Keratinocyte (primary cell): ENCODE results near the gene DST. TPM values are rescaled to one million over a fixed set of nuclear protein-coding genes. Genes with fewer than 3 reads are reported as not detected.

Experiments used
- DNase-seq: peaks from one replicate; pipeline ENCODE4 v3.0.0-alpha.2; 2011; ENCODE audit warnings: low read depth, missing footprints, low spot score
- FAIRE-seq: peaks from 2 replicates; lab custom pipeline; 2011; peaks lifted over from hg19 to GRCh38; lab: Jason Lieb, UNC
- H2AFZ ChIP-seq: 2 replicates; pipeline ENCODE4 v1.6.0; 2012; ENCODE audit warnings: low read length, control low read depth, inconsistent platforms; ENCODE audit not compliant: control insufficient read depth
- H3K27ac ChIP-seq: 2 replicates; pipeline ENCODE4 v1.5.1; 2011; ENCODE audit warnings: low read length; ENCODE audit not compliant: control insufficient read depth, insufficient read depth
- H3K27me3 ChIP-seq: 3 replicates; pipeline ENCODE4 v1.6.0; 2011; ENCODE audit warnings: low read length; ENCODE audit not compliant: control insufficient read depth, insufficient read depth; ENCODE audit errors: extremely low read depth
- H3K36me3 ChIP-seq, 2 experiments: 2 replicates in 1 of 2; 3 replicates in 1 of 2; pipeline ENCODE4 v1.5.1; 2011; ENCODE audit warnings: low read length in 2 of 2, mild to moderate bottlenecking in 1 of 2; ENCODE audit not compliant: control insufficient read depth in 2 of 2, insufficient read depth in 2 of 2; ENCODE audit errors: extremely low read depth in 1 of 2
- H3K4me1 ChIP-seq: 3 replicates; pipeline ENCODE4 v1.5.1; 2011; ENCODE audit warnings: low read length; ENCODE audit not compliant: control insufficient read depth, insufficient read depth; ENCODE audit errors: extremely low read depth
- H3K4me2 ChIP-seq: 3 replicates; pipeline ENCODE4 v1.6.0; 2011; ENCODE audit warnings: low read depth, low read length; ENCODE audit not compliant: control insufficient read depth, insufficient read depth; ENCODE audit errors: extremely low read depth
- H3K4me3 ChIP-seq, 3 experiments: fragments of 200-600 bp in 1 of 3; sonication (generic) in 1 of 3; 2 replicates in 2 of 3; 3 replicates in 1 of 3; pipeline ENCODE4 v1.5.1; 2011 to 2016; ENCODE audit warnings: low read length in 3 of 3, mild to moderate bottlenecking in 3 of 3, control low read depth in 2 of 3, inconsistent platforms in 1 of 3, low read depth in 1 of 3, mixed read lengths in 1 of 3, mixed run types in 1 of 3, moderate library complexity in 1 of 3; ENCODE audit not compliant: control insufficient read depth in 2 of 3, insufficient read depth in 2 of 3; ENCODE audit errors: extremely low read depth in 1 of 3
- H3K79me2 ChIP-seq: 2 replicates; pipeline ENCODE4 v1.6.0; 2012; ENCODE audit warnings: low read length; ENCODE audit not compliant: control insufficient read depth, insufficient read depth
- H3K9ac ChIP-seq: 3 replicates; pipeline ENCODE4 v1.6.0; 2011; ENCODE audit warnings: low read length; ENCODE audit not compliant: control insufficient read depth, insufficient read depth; ENCODE audit errors: extremely low read depth
- H3K9me1 ChIP-seq: 3 replicates; pipeline ENCODE4 v1.6.0; 2011; ENCODE audit warnings: low read length; ENCODE audit not compliant: control insufficient read depth, insufficient read depth; ENCODE audit errors: extremely low read depth
- H3K9me3 ChIP-seq: 2 replicates; pipeline ENCODE4 v1.5.1; 2012; ENCODE audit warnings: low read depth, low read length; ENCODE audit not compliant: control insufficient read depth
- H4K20me1 ChIP-seq: 3 replicates; pipeline ENCODE4 v1.6.0; 2011; ENCODE audit warnings: low read length; ENCODE audit not compliant: control insufficient read depth, insufficient read depth; ENCODE audit errors: extremely low read depth
- EZH2 ChIP-seq: IDR thresholded peaks from one replicate; pipeline ENCODE4 v1.6.1; 2012; ENCODE audit warnings: inconsistent platforms, mild to moderate bottlenecking, low read length, moderate library complexity
- dilution Hi-C: fragments of 300-500 bp; cut with MboI; formaldehyde crosslinking; loops from one replicate; pipeline ENCODE4 v1.7.0; 2020; ENCODE audit warnings: low sequenced_read_pairs; ENCODE audit not compliant: extremely low pct_ligation_motif_present
- polyA plus RNA-seq, 5 experiments: library from polyadenylated mRNA; depleted of rRNA in 3 of 5; stranded (reverse) in 3 of 5; stranded (forward) in 1 of 5; unstranded in 1 of 5; fragments of >200 nt; gene quantifications; 1 replicate in 1 of 5; 2 replicates in 3 of 5; 3 replicates in 1 of 5; pipeline versions ENCODE4 v1.2.1 to v1.2.3, GENCODE V29; 2011 to 2012; ENCODE audit warnings: missing spikeins in 2 of 5, low read depth in 1 of 5, low replicate concordance in 1 of 5
- TF ChIP-seq, protein P1 (sequence below), 3 experiments: IDR thresholded peaks in 1 of 3; conservative IDR thresholded peaks in 1 of 3; optimal IDR thresholded peaks in 1 of 3; 2 replicates in 2 of 3; 3 replicates in 1 of 3; pipeline versions ENCODE3 to v1.5.1; 2011; ENCODE audit warnings: low read length in 3 of 3, mild to moderate bottlenecking in 3 of 3, moderate library complexity in 2 of 3, control low read depth in 1 of 3, inconsistent platforms in 1 of 3; ENCODE audit not compliant: insufficient read depth in 2 of 3; ENCODE audit errors: extremely low read depth in 1 of 3

DST gene
- polyA plus RNA-seq, 1 donor (not counting 4 experiments of a cell fraction or from before 2014, with no cell fraction given): 455 TPM

- TF ChIP-seq, protein P1, sequence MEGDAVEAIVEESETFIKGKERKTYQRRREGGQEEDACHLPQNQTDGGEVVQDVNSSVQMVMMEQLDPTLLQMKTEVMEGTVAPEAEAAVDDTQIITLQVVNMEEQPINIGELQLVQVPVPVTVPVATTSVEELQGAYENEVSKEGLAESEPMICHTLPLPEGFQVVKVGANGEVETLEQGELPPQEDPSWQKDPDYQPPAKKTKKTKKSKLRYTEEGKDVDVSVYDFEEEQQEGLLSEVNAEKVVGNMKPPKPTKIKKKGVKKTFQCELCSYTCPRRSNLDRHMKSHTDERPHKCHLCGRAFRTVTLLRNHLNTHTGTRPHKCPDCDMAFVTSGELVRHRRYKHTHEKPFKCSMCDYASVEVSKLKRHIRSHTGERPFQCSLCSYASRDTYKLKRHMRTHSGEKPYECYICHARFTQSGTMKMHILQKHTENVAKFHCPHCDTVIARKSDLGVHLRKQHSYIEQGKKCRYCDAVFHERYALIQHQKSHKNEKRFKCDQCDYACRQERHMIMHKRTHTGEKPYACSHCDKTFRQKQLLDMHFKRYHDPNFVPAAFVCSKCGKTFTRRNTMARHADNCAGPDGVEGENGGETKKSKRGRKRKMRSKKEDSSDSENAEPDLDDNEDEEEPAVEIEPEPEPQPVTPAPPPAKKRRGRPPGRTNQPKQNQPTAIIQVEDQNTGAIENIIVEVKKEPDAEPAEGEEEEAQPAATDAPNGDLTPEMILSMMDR (optimal IDR thresholded peaks at IDR 0.05 in 1 of 3, IDR thresholded peaks at IDR 0.05 in 1 of 3, conservative IDR thresholded peaks at IDR 0.05 in 1 of 3; ENCODE audit: extremely low read depth in 1 of 3, insufficient read depth in 2 of 3, low read length in 3 of 3): no peak
- TF ChIP-seq EZH2: no peak
- DNase-seq: no peak
- H3K79me2 ChIP-seq: peaks cover 2% of the 10 kb centered on the region
- no peaks in the 10 kb centered on the region for H3K4me1 ChIP-seq
- no peaks in the 10 kb centered on the region for H3K27me3 ChIP-seq
- no peak for FAIRE-seq
- H3K9ac ChIP-seq: no peak overlapping the region
- no peak overlapping the region for H3K4me3 ChIP-seq
- H3K27ac ChIP-seq: no peak overlapping the region
- H4K20me1 ChIP-seq: no peaks in the 10 kb centered on the region
- no peaks in the 10 kb centered on the region for H3K9me1 ChIP-seq
- H3K9me3 ChIP-seq: no peaks in the 10 kb centered on the region
- H3K36me3 ChIP-seq: peaks cover 29 to 33% of the 10 kb centered on the region in 2 experiments
- no peak overlapping the region for H2AFZ ChIP-seq
- dilution Hi-C loops: no loop called here
- no peak overlapping the region for H3K4me2 ChIP-seq
Measured at GRCh38 chr6:56624046-56624727, 18.5 kb downstream of the DST start.

DNA sequence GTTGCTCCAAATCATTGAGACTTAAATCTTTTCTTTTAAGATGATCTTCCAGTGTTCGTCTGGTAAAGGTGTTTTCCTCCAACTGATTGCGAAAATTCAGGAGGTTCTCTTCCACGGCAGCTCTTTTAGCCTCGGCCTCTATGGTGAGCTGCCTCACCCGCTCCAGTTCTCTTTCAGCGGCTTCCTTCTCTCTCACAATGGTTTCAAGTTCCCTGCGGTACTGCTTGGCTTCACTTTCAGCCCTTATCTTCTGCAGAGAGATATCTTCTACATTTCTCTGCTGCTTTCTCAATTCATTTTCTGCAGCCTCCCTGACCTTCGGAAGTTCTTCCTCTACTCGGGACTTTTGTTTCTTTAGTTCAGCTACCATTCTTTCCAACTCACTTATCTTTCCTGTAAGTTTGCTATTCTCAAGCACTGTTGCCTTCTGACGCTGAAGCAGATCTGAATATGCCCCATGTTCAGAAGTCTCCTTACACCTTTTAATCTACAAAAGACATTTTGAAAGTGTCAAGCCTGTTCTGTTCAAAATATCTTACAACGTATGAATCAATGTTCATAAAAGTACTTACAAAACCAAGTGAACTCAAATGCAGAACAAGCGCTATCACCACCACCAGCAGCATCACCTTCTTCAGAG, 22.3 kb downstream of the DST start:
- Histone ChIP-seq H3K9me3 (no peaks in the 10 kb centered on the region), H3K9me1 (no peaks in the 10 kb centered on the region), H4K20me1 (no peaks in the 10 kb centered on the region), H3K79me2 (no peaks in the 10 kb centered on the region), H3K27me3 (no peaks in the 10 kb centered on the region), H3K4me2 (no peak overlapping the region), H2AFZ (no peak overlapping the region), H3K36me3 (peaks cover 37 to 45% of the 10 kb centered on the region in 2 experiments), H3K27ac (no peak overlapping the region), H3K4me1 (no peaks in the 10 kb centered on the region), H3K9ac (no peak overlapping the region), H3K4me3 (no peak overlapping the region)
- DNase-seq: no peak
- no peak for FAIRE-seq
- TF ChIP-seq EZH2: no peak
- dilution Hi-C loops: no loop called here
